KBM-7 (cell line): ENCODE measurements around the gene AZI2.

Source experiments
- DNase-seq: peaks from one replicate; pipeline ENCODE4 v3.0.0-alpha.2; 2015
- in situ Hi-C: fragments of 300-500 bp; cut with MboI; formaldehyde crosslinking; loops from 2 replicates; pipeline ENCODE4 v1.14.3; 2020; ENCODE audit warnings: low sequenced_read_pairs, low pct_unique_long_range_greater_than_20kb, mixed read lengths

The AZI2 gene

DNA sequence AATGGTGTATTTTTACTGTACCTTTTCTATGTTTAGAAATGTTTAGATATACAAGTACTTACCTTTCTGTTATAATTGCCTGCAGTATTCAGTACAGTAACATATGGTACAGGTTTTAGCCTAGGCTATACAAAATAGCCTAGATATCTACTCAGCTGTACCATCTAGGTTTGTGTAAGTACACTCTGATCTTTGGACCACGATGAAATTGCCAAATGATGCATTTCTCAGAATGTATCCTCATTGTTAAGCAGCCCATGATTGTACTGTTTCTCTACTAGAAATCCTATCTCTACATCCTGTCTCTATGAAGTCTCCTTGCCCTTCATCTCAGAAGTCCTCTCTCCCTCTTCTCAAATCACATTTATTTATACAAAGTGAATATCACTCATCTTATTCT lies 32.9 kb downstream of the AZI2 start:
- no peak for DNase-seq
- in situ Hi-C loops: loop anchor here (25.0 kb wide), 1 partner anchor 603 kb away; the partner anchor contains the start of gene EOMES

GRCh38 chr3:28308196-28308595 lies 40.4 kb downstream of the AZI2 start:
- in situ Hi-C loops: loop anchor here (25.0 kb wide), 1 partner anchor 596 kb away; the partner anchor contains the start of gene EOMES
- DNase-seq: no peak

DNA sequence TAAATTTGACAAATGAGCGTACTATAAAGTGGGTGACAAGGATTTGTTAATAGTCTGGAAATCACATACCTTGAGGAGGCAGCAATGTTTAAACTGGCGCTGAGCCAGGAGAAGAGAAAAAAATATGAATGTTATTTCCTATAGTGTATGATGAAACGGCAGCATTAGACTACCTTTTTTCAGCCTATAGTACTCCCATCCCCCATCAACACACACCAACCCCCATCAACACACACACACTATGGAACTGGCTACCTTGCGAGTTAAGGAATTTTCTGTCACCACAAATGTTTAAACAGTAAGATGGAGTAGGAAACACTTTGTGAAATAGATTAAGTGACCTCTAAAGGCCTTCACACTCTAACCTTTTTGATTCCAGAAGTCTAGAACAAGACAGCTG lies 46.9 kb downstream of the AZI2 start:
- no peak for DNase-seq
- in situ Hi-C loops: loop anchor here (25.0 kb wide), 1 partner anchor 589 kb away; the partner anchor contains the start of gene EOMES

GRCh38 chr3:28300345-28300962 lies 48.2 kb downstream of the AZI2 start:
- in situ Hi-C loops: loop anchor here (25.0 kb wide), 1 partner anchor 588 kb away; the partner anchor contains the start of gene EOMES
- DNase-seq: no peak

- in situ Hi-C loops: loop anchor here (25.0 kb wide), 1 partner anchor 587 kb away; the partner anchor contains the start of gene EOMES
- no peak for DNase-seq
These were observed 48.9 kb downstream of the AZI2 start for GRCh38 chr3:28299705-28300104.

DNA sequence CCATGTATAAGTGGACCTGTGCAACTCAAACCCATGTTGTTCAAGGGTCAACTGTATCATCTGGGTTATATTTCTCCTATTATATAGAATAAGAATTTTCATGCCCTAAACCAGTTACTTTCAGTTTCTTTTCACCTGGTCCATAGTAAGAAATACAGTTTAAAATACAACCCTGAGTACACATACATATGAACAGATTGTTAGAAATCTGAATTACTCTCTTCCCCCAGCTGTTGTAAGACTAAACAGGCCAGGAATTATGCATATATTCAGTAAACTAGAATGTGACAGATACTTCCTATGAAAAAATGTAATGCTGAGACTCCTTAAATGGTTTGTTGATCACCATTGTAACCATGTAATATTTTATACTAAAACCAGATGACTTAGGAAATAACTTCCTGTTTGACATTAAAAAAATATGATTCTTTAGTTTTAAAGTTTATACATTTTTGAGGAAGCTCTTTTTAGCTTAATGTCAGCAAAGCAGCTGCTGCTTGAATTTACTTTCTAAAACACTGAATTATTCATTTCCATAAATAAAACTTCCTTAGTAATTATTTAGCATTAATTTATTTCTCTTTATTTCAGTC lies 52.6 kb downstream of the AZI2 start:
- in situ Hi-C loops: no loop called here
- no peak for DNase-seq

DNA sequence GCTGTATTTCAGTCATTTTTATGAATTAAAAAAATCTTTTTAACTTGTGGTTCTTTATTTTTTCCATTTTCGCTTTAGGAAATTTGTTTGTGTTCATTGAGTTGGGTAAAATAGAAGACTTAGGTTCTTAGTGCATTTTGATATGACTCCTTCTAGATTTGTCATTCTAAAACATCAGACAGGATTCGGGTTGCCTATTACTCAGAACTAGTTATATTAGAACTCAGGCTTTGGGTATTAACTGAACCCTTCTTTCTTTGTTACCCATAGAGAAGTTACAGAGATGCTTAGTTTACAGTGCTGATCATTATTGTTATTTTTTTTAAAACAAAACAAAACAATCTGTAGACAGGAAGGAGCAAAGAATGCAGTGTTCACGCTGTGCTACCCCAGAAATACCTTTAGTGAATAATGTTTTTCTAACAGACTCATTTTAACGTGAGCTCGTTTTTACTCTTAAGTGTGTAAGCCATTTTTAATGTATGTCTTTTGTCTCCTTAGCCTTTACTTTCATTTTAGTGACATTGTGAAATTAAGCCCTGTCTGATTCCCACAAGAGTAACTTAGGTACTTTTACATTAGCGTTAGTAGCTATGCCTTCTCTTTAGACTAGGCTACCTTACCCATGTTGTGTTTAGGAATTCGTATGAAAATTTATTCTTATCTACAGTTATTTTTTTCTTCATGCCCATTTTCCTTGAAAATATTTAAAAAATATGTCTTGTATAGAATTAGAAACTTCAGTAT lies 53.8 kb downstream of the AZI2 start:
- in situ Hi-C loops: no loop called here
- no peak for DNase-seq

- DNase-seq: no peak
- in situ Hi-C loops: no loop called here
These were observed 56.0 kb downstream of the AZI2 start for GRCh38 chr3:28292622-28293021.

GRCh38 chr3:28291577-28291976 lies 57.0 kb downstream of the AZI2 start:
- no peak for DNase-seq
- in situ Hi-C loops: no loop called here

DNA sequence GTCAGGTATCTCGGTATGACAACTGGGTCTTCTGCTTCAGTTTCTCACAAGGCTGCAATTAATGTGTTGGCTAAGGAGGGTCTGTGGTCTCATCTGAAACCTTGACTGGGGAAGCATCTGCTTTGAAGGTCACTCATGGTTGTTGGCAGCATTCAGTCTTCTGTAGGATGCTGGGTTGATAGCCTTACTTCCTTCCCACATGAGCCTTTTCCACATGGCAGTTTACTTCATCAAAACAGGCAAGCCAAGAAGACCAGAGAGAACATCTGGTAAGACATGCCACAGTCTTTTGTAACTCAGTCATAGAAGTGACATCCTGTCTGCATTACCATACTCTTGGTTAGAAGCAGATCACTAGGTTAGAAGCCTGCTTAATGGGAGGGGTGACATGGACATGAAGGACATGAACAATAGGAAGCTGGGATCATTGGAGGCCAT lies 57.7 kb downstream of the AZI2 start:
- DNase-seq: no peak
- in situ Hi-C loops: no loop called here

GRCh38 chr3:28287046-28287445 lies 61.6 kb downstream of the AZI2 start:
- no peak for DNase-seq
- in situ Hi-C loops: no loop called here

DNA sequence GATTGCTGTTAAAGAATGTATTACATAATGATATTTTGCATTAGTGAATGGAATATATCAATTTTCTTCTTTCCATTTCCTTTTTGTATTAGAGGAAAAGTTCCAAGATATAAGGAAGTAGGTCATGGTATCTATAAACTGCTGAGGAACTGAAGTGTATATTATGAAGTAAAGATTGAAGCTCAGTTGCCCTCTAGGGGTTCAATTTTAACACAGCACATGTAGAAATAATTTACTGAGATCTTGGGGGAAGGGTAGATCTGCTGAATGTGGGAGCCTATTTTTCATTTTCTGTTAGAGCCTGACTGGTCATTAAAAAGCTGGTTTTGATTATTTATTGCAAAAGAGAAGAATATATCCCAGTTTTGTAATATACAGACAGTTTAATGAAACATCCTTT lies 62.0 kb downstream of the AZI2 start:
- DNase-seq: peak; percentile 49
- in situ Hi-C loops: no loop called here

- DNase-seq: no peak
- in situ Hi-C loops: no loop called here
These were observed 67.8 kb downstream of the AZI2 start for GRCh38 chr3:28280781-28281180.

- DNase-seq: no peak
- in situ Hi-C loops: no loop called here
These were observed 68.9 kb downstream of the AZI2 start for GRCh38 chr3:28279770-28280169.

DNA sequence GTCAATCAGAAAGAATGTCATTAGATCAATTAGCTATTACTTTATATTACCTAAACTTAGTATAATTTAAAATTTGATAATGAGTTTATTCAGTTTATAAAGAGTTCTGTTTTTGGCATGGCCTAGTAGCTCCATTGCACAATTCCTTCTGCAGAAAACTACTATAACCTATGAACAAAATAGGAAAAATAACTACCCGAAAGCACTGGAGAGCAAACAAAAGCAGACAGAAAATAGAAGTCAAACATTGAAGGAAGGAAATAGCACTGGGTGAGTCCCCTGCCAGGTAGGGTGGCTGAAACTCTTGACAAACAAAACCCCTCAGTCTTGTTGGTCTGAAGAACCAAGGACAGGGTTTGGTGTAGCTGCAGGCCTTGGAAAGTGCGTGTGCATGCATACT lies 69.7 kb downstream of the AZI2 start:
- no peak for DNase-seq
- in situ Hi-C loops: no loop called here

- no peak for DNase-seq
- in situ Hi-C loops: no loop called here
These were observed 74.8 kb downstream of the AZI2 start for GRCh38 chr3:28273837-28274236.
